Nephron (organoid): ENCODE measurements around the gene ANKRD27.

Experiments used
- H3K27ac Mint-ChIP-seq, 3 experiments: 2 replicates each; pipeline ENCODE4 v1.8.0; 2020; ENCODE audit warnings: mixed read lengths in 3 of 3, mild to moderate bottlenecking in 2 of 3, moderate library complexity in 1 of 3
- H3K27me3 Mint-ChIP-seq: 2 replicates; pipeline ENCODE4 v1.8.0; 2021; ENCODE audit warnings: low read depth, mild to moderate bottlenecking, moderate library complexity, mixed read lengths
- H3K36me3 Mint-ChIP-seq: 2 replicates; pipeline ENCODE4 v1.8.0; 2020; ENCODE audit warnings: low read depth, mixed read lengths
- H3K4me1 Mint-ChIP-seq: 2 replicates; pipeline ENCODE4 v1.8.0; 2020; ENCODE audit warnings: mixed read lengths
- H3K4me3 Mint-ChIP-seq, 3 experiments: 2 replicates each; pipeline ENCODE4 v1.8.0; 2020; ENCODE audit warnings: mild to moderate bottlenecking in 3 of 3, mixed read lengths in 3 of 3, moderate library complexity in 2 of 3
- H3K9me3 Mint-ChIP-seq: 2 replicates; pipeline ENCODE4 v1.8.0; 2020; ENCODE audit warnings: mixed read lengths
- TF ChIP-seq, protein P1 (sequence below), 3 experiments: fragments of 200-600 bp; sonication (generic); IDR thresholded peaks; one replicate each; pipeline ENCODE4 v1.5.0; 2021; ENCODE audit warnings: antibody characterized with exemption in 3 of 3; ENCODE audit not compliant: unreplicated experiment in 3 of 3

The ANKRD27 gene

DNA sequence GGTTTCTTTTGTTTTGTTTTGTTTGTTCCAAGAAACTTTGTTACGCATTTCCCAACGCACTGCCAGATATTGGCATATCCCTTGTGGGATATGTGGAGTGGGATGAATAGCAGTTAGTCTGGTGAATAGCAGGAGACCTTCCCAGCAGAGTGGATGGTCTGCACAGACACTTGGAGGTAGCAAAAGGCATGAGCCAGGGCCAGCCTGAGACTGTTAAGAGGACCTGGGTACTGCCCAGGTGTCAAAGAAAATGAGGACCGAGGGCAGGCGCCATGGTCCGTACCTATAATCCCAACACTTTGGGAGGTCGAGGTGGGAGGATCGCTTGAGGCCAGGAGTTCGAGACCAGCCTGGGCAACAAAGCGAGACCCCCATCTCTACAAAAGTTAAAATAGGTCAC, 107.5 kb downstream of the ANKRD27 start:
- Mint-ChIP-seq H3K4me3 (no peak overlapping the region), H3K27ac (no peak overlapping the region), H3K9me3 (no peaks in the 10 kb centered on the region), H3K36me3 (no peaks in the 10 kb centered on the region), H3K4me1 (no peaks in the 10 kb centered on the region), H3K27me3 (peaks cover 6% of the 10 kb centered on the region)
- TF ChIP-seq, protein P1, sequence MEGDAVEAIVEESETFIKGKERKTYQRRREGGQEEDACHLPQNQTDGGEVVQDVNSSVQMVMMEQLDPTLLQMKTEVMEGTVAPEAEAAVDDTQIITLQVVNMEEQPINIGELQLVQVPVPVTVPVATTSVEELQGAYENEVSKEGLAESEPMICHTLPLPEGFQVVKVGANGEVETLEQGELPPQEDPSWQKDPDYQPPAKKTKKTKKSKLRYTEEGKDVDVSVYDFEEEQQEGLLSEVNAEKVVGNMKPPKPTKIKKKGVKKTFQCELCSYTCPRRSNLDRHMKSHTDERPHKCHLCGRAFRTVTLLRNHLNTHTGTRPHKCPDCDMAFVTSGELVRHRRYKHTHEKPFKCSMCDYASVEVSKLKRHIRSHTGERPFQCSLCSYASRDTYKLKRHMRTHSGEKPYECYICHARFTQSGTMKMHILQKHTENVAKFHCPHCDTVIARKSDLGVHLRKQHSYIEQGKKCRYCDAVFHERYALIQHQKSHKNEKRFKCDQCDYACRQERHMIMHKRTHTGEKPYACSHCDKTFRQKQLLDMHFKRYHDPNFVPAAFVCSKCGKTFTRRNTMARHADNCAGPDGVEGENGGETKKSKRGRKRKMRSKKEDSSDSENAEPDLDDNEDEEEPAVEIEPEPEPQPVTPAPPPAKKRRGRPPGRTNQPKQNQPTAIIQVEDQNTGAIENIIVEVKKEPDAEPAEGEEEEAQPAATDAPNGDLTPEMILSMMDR (IDR thresholded peaks at IDR 0.05; ENCODE audit: unreplicated experiment in 3 of 3) = no peak

DNA sequence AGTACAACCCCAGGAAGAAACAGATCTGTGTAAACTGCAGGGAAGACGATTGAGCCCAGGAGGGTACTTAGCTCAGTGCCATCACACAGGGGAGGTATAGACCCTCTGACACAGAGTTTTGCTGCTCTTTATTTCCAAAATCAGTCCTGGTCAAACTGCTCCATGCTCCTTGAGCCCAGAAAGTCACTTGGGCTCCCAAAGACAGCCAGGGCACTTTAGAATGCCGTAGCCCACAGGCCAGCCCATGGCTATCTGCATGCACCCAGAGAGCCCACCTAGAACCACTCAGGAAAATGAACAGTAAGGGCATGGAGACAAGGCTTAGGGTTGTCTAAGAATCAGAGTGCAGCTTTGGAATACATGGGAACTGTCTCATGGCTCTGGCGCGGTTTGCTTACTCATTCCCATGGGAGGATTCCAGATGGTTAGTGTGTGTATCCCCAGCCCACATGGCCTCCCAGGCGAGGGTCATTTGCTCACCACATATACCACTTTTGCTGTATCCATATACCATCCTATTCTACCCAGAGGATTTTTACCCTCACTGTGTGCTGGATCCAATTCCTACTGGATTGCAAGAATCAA, 108.6 kb downstream of the ANKRD27 start:
- Mint-ChIP-seq H3K27ac (no peak overlapping the region), H3K36me3 (no peaks in the 10 kb centered on the region), H3K27me3 (peaks cover 6% of the 10 kb centered on the region), H3K4me1 (no peaks in the 10 kb centered on the region), H3K9me3 (no peaks in the 10 kb centered on the region), H3K4me3 (no peak overlapping the region)
- TF ChIP-seq, protein P1 (IDR thresholded peaks at IDR 0.05; ENCODE audit: unreplicated experiment in 3 of 3) = no peak

DNA sequence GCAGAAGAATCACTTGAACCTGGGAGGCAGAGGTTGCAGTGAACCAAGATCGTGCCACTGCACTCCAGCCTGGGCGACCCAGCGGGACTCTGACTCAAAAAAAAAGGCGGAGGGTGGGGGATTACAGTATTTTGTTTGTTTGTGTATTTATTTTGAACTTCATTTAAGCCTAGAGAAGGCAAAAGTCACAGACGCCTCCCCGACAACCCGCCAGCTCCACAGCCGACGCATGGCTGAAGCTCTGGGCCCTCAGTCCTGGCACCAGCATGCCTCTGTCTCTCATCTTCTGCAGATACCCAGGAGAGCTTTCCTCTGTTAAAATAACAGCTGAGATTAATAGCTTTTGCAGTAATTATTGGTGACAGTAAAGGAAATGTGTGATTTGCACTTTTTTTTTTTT, 111.2 kb downstream of the ANKRD27 start:
- TF ChIP-seq, protein P1 (IDR thresholded peaks at IDR 0.05; ENCODE audit: unreplicated experiment in 3 of 3) = no peak
- H3K4me3 Mint-ChIP-seq = no peak overlapping the region
- H3K27ac Mint-ChIP-seq = no peak overlapping the region
- no peaks in the 10 kb centered on the region for H3K4me1 Mint-ChIP-seq
- H3K27me3 Mint-ChIP-seq = peaks cover 6% of the 10 kb centered on the region
- H3K9me3 Mint-ChIP-seq = no peaks in the 10 kb centered on the region
- H3K36me3 Mint-ChIP-seq = no peaks in the 10 kb centered on the region

DNA sequence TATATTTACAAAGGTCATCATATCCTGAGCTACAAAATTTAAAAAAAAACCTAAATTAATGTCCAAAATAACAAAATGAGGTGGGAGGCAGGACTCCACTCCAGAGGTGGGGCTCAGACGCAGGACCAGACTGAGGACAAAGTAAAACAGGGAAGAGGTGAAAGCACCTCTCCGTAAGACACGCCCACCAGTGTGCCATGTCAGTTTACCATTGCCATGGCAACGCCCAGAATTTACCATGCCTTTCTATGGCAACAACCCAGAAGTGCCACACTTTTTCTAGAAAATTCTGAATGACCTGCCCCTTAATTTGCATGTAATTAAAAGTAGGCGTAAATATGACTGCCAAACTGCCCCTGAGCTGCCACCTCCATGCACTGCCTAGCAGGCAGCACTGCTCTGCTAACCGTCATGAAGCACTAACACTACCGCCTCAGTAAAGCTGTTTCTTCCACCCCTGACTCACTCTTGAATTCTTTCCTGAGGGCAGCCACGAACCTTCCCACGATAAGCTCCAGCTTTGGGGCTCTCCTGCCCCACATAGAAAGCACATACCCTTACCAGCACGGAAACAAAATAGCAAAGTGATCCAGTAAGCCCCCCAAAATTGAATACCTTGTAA, 116.3 kb downstream of the ANKRD27 start:
- H3K4me1 Mint-ChIP-seq = no peaks in the 10 kb centered on the region
- no peaks in the 10 kb centered on the region for H3K36me3 Mint-ChIP-seq
- no peak overlapping the region for H3K27ac Mint-ChIP-seq
- TF ChIP-seq, protein P1 (IDR thresholded peaks at IDR 0.05; ENCODE audit: unreplicated experiment in 3 of 3) = no peak
- H3K9me3 Mint-ChIP-seq = no peaks in the 10 kb centered on the region
- no peak overlapping the region for H3K4me3 Mint-ChIP-seq
- peaks cover 3% of the 10 kb centered on the region for H3K27me3 Mint-ChIP-seq

DNA sequence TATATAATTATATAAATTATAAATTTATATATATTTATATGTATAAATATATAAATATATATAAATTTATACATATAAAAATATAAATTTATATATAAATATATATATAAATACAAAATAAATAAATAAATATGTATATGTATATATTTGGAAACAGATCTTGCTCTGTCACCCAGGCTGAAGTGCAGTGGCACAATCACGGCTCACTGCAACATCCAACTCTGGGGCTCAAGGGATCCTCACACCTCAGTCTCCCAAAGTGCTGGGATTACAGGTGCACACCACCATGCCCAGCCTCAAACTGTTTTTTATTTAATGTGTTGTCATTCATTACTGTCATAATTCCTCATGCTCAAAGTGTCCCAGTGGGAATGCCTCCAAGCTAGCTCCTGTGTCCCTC, 119.2 kb downstream of the ANKRD27 start:
- Mint-ChIP-seq H3K36me3 (no peaks in the 10 kb centered on the region), H3K27ac (no peak overlapping the region), H3K4me1 (no peaks in the 10 kb centered on the region), H3K9me3 (no peaks in the 10 kb centered on the region), H3K4me3 (no peak overlapping the region), H3K27me3 (no peaks in the 10 kb centered on the region)
- TF ChIP-seq, protein P1 (IDR thresholded peaks at IDR 0.05; ENCODE audit: unreplicated experiment in 3 of 3) = no peak

DNA sequence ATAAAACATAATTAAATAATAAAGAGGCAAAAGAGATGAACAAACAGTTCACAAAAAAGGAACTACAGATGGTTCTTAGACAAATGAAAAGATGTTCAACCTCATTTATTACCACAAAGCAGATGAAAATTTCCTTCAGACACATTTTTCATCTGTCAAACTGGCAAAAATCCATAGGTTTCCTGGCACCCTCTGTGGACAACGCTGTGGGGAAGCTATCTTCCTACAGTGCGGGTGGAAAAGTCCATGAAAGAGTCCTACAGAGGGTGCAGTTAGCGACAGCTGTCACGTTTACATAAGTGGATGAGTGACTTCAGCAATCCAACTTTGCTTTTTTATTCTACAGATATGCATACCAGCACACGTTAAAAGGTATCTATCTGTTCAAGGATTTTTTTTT, 124.3 kb downstream of the ANKRD27 start:
- Mint-ChIP-seq H3K27ac (no peak overlapping the region), H3K9me3 (no peaks in the 10 kb centered on the region), H3K4me3 (no peak overlapping the region), H3K27me3 (no peaks in the 10 kb centered on the region), H3K4me1 (no peaks in the 10 kb centered on the region), H3K36me3 (no peaks in the 10 kb centered on the region)
- TF ChIP-seq, protein P1 (IDR thresholded peaks at IDR 0.05; ENCODE audit: unreplicated experiment in 3 of 3) = no peak
